ENCODE data around the gene EIF4G3.
"Not testable (repeated sequence)": the region's sequence is repeated elsewhere in the genome, so short reads cannot be mapped to it uniquely, and the experiment has no call there.

Gene EIF4G3

GRCh38 chr1:20789598-20789997 is 387.1 kb downstream of the EIF4G3 start:
- not testable (repeated sequence) for DNase-seq

- DNase-seq, result no peak
Observed at GRCh38 chr1:20787840-20788795, 388.6 kb downstream of the EIF4G3 start.

- peak; percentile 62 to 72 for DNase-seq
Observed at GRCh38 chr1:20787029-20787839, 389.5 kb downstream of the EIF4G3 start, which contains the start of gene HP1BP3. TSS of gene HP1BP3 (minus strand) at chr1:20787307. CDS start at chr1:20780440, 6,867 bp downstream.

- peak; percentile 94 to 96 for DNase-seq
Observed at GRCh38 chr1:20786253-20787028, 390.3 kb downstream of the EIF4G3 start.

GRCh38 chr1:20785907-20786252 is 390.8 kb downstream of the EIF4G3 start:
- no peak for DNase-seq

GRCh38 chr1:20775700-20776099 is 401.0 kb downstream of the EIF4G3 start:
- no peak for DNase-seq

- no peak for DNase-seq
Observed at GRCh38 chr1:20771780-20772179, 404.9 kb downstream of the EIF4G3 start.

GRCh38 chr1:20770314-20771087 is 406.2 kb downstream of the EIF4G3 start:
- DNase-seq, result no peak

GRCh38 chr1:20767271-20767670 is 409.4 kb downstream of the EIF4G3 start:
- no peak for DNase-seq

- DNase-seq, result no peak
Observed at GRCh38 chr1:20763417-20763816, 413.3 kb downstream of the EIF4G3 start.

GRCh38 chr1:20760322-20760721 is 416.4 kb downstream of the EIF4G3 start:
- DNase-seq, result no peak

Data from NCI-H1930 (cell line).